OCI-LY7 (cell line): ENCODE data around the gene RTP5. TPM values are rescaled to one million over a fixed set of nuclear protein-coding genes. Genes with fewer than 3 reads are reported as not detected.

Source experiments
- BruUV-seq: library from RNA; stranded (reverse); fragments of 400-500 nt; replicated peaks from 2 replicates; lab custom pipeline; 2021; lab: Mats Ljungman, UMichigan
- CTCF ChIA-PET: fragments of 300-600 bp; sonication (Branson Sonifier 250); formaldehyde crosslinking; loops from one replicate; lab custom pipeline; 2022; ENCODE audit warnings: antibody characterized with exemption; ENCODE audit not compliant: unreplicated experiment; lab: Charles Lee
- POLR2A ChIA-PET: fragments of 300-600 bp; sonication (Branson Sonifier 250); formaldehyde crosslinking; loops from one replicate; lab custom pipeline; 2022; ENCODE audit warnings: antibody characterized with exemption; lab: Charles Lee
- DNase-seq: peaks from one replicate; pipeline ENCODE4 v3.0.0-alpha.2; 2015; ENCODE audit warnings: low spot score
- H2AFZ ChIP-seq: fragments of 200-600 bp; sonication (generic), shearing (Covaris generic); 2 replicates; pipeline ENCODE4 v1.6.1; 2014; ENCODE audit warnings: mild to moderate bottlenecking, antibody characterized with exemption, low read length, moderate library complexity
- H3K27ac ChIP-seq: fragments of 200-600 bp; sonication (generic); 2 replicates; pipeline ENCODE4 v1.5.1; 2014; ENCODE audit warnings: mixed run types, low read depth, mild to moderate bottlenecking, moderate library complexity, low read length, inconsistent platforms; ENCODE audit not compliant: poor library complexity, severe bottlenecking
- H3K36me3 ChIP-seq: fragments of 200-600 bp; sonication (generic); 2 replicates; pipeline ENCODE4 v1.6.1; 2014; ENCODE audit warnings: mild to moderate bottlenecking, antibody characterized with exemption, low read length, moderate library complexity, mixed read lengths; ENCODE audit not compliant: insufficient read depth
- H3K4me1 ChIP-seq: fragments of 200-600 bp; sonication (generic); 2 replicates; pipeline ENCODE4 v1.5.1; 2014; ENCODE audit warnings: mild to moderate bottlenecking, low read length; ENCODE audit not compliant: insufficient read depth, poor library complexity, severe bottlenecking
- H3K4me2 ChIP-seq: fragments of 200-600 bp; sonication (generic); 2 replicates; pipeline ENCODE4 v1.6.1; 2014; ENCODE audit warnings: mild to moderate bottlenecking, low read length
- H3K4me3 ChIP-seq: fragments of 200-600 bp; sonication (generic); 2 replicates; pipeline ENCODE4 v1.5.1; 2014; ENCODE audit warnings: mild to moderate bottlenecking, low read depth, low read length; ENCODE audit not compliant: poor library complexity, severe bottlenecking
- H3K79me2 ChIP-seq: fragments of 200-600 bp; sonication (generic); 2 replicates; pipeline ENCODE4 v1.6.1; 2016; ENCODE audit warnings: low read depth, mild to moderate bottlenecking, low read length, moderate library complexity, mixed read lengths; ENCODE audit not compliant: insufficient read depth
- H3K9me2 ChIP-seq: fragments of 200-600 bp; sonication (generic); 2 replicates; pipeline ENCODE4 v1.6.1; 2016; ENCODE audit warnings: mild to moderate bottlenecking, low read length, mixed read lengths; ENCODE audit not compliant: insufficient read depth
- H3K9me3 ChIP-seq: fragments of 200-600 bp; sonication (generic); 2 replicates; pipeline ENCODE4 v1.6.1; 2014; ENCODE audit warnings: mild to moderate bottlenecking, mixed run types, low read length, mixed read lengths
- H4K20me1 ChIP-seq: fragments of 200-600 bp; sonication (generic); 2 replicates; pipeline ENCODE4 v1.6.1; 2014; ENCODE audit warnings: mild to moderate bottlenecking, antibody characterized with exemption, low read length, moderate library complexity, mixed read lengths; ENCODE audit not compliant: insufficient read depth
- EZH2phosphoT487 ChIP-seq: fragments of 200-600 bp; sonication (generic); IDR thresholded peaks from 2 replicates; pipeline ENCODE4 v1.6.1; 2018; ENCODE audit warnings: low read depth, borderline replicate concordance, mild to moderate bottlenecking, mixed run types, antibody characterized with exemption, low read length, moderate library complexity, mixed read lengths
- intact Hi-C: fragments of 100-400 bp; cut with micrococcal nuclease; formaldehyde crosslinking; loops from one replicate; pipeline ENCODE4 v1.10.0; 2022; ENCODE audit not compliant: unreplicated experiment
- total RNA-seq, 2 experiments: library from RNA; depleted of rRNA in 1 of 2; stranded (reverse); fragments of >200 nt in 1 of 2; shearing (Covaris generic) in 1 of 2; gene quantifications; 2 replicates each; pipeline ENCODE4 v1.2.3, GENCODE V29; 2014 to 2022
- TF ChIP-seq, protein P1 (sequence below): fragments of 200-600 bp; sonication (generic); conservative IDR thresholded peaks from 2 replicates; pipeline ENCODE4 v1.5.1; 2014; ENCODE audit warnings: mild to moderate bottlenecking, antibody characterized with exemption, low read length, moderate library complexity, mixed read lengths

RTP5 gene
- total RNA-seq, 2 experiments from 2014 or later, result not detected

DNA sequence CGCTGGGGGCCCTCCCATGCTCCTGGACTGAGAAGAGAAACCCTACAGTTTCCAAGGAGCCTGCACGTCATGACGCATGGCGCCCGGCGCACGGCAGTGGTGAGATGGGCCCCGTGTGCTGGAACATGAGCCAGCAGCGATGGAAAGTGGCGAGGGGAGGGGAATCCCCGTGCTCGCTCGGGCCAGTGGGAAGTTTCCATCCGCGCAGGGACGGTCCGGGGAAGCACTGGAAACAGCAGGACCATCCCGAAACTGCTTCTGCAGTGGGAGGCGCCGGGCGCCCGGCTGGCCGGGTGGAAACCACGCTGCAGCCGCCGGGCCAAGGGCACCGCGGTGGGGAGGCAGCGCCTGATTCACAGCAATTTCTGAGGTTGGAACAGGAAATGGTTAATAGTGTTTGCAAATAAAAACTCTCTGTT, 6.0 kb upstream of the RTP5 start:
- peaks cover 14% of the 10 kb centered on the region for H3K4me1 ChIP-seq

DNA sequence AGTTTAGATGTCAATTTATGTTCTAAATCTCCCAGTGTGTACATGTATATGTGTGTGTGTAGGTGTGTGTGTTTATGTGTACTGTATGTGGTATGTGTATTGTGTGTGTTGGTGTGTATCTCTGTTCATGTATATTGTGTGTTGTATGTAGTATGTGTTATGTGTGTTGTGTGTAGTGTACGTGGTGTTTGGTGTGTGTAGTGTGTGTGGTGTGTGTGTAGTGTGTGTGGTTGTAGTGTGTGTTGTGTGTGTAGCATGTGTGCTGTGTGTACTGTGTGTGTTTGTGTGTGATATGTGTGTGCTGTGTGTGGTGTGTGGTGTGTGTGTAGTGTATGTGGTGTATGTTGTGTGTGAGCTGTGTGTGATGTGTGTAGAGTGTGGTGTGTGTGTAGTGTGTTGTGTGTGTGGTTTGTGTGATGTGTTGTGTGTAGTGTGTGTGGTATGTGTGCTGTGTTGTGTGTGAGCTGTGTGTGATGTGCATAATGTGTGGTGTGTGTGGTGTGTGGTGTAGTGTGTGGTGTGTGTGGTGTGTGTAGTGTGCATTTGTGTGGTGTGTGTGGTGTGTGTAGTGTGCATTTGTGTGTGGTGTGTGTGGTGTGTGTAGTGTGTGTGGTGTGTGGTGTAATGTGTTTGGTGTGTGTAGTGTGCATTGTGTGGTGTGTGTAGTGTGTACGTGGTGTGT, 5.2 kb upstream of the RTP5 start:
- no peak for TF ChIP-seq EZH2phosphoT487
- TF ChIP-seq, protein P1, sequence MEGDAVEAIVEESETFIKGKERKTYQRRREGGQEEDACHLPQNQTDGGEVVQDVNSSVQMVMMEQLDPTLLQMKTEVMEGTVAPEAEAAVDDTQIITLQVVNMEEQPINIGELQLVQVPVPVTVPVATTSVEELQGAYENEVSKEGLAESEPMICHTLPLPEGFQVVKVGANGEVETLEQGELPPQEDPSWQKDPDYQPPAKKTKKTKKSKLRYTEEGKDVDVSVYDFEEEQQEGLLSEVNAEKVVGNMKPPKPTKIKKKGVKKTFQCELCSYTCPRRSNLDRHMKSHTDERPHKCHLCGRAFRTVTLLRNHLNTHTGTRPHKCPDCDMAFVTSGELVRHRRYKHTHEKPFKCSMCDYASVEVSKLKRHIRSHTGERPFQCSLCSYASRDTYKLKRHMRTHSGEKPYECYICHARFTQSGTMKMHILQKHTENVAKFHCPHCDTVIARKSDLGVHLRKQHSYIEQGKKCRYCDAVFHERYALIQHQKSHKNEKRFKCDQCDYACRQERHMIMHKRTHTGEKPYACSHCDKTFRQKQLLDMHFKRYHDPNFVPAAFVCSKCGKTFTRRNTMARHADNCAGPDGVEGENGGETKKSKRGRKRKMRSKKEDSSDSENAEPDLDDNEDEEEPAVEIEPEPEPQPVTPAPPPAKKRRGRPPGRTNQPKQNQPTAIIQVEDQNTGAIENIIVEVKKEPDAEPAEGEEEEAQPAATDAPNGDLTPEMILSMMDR, result no peak
- no peak overlapping the region for H3K4me2 ChIP-seq
- H3K27ac ChIP-seq, result no peak overlapping the region
- H3K4me3 ChIP-seq, result no peak overlapping the region
- CTCF ChIA-PET, result no interaction called here
- no peaks in the 10 kb centered on the region for H4K20me1 ChIP-seq
- peaks cover 10% of the 10 kb centered on the region for H3K4me1 ChIP-seq
- DNase-seq, result no peak
- peaks cover 13% of the 10 kb centered on the region; the same call in 1 of the 2 replicates for H3K9me3 ChIP-seq
- POLR2A ChIA-PET, result no interaction called here
- no TSS peak for BruUV-seq
- no peaks in the 10 kb centered on the region for H3K36me3 ChIP-seq
- H3K9me2 ChIP-seq, result no peaks in the 10 kb centered on the region
- no peak overlapping the region for H2AFZ ChIP-seq
- no peaks in the 10 kb centered on the region for H3K79me2 ChIP-seq
- intact Hi-C loops, result no loop called here

More for the DNA sequence above, 6.0 kb upstream of the RTP5 start:
- ChIA-PET POLR2A (no interaction called here), CTCF (no interaction called here)
- Histone ChIP-seq H3K27ac (no peak overlapping the region), H3K9me3 (peaks cover 13% of the 10 kb centered on the region; the same call in 1 of the 2 replicates), H3K4me3 (no peak overlapping the region), H3K36me3 (no peaks in the 10 kb centered on the region), H2AFZ (no peak overlapping the region), H3K9me2 (no peaks in the 10 kb centered on the region), H4K20me1 (no peaks in the 10 kb centered on the region), H3K79me2 (no peaks in the 10 kb centered on the region), H3K4me2 (no peak overlapping the region)
- intact Hi-C loops, result no loop called here
- DNase-seq, result no peak
- BruUV-seq, result no TSS peak
- no peak for TF ChIP-seq EZH2phosphoT487
- TF ChIP-seq, protein P1, result no peak

DNA sequence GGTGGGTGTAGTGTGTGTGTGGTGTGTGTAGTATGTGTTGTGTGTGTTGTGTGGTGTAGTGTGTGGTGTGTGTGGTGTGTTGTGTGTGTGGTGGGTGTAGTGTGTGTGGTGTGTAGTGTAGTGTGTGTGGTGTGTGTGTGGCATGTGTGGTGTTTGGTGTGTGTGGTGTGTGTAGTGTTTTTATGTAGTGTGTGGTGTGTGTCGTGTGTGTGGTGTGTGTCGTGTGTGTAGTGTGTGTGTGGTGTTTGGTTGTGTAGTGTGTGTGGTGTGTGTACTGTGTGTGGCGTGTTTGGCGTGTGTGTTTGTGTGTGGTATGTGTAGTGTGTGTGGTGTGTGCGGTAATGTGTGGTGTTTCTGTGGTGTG, 4.7 kb upstream of the RTP5 start:
- no peak overlapping the region for H2AFZ ChIP-seq
- POLR2A ChIA-PET, result no interaction called here
- H3K27ac ChIP-seq, result no peak overlapping the region

More for the DNA sequence above, 4.7 kb upstream of the RTP5 start:
- no TSS peak for BruUV-seq
- Histone ChIP-seq H3K4me2 (no peak overlapping the region), H3K4me1 (peaks cover 4% of the 10 kb centered on the region), H3K36me3 (no peaks in the 10 kb centered on the region), H3K79me2 (no peaks in the 10 kb centered on the region), H3K9me3 (peaks cover 13% of the 10 kb centered on the region; the same call in 1 of the 2 replicates), H4K20me1 (no peaks in the 10 kb centered on the region), H3K9me2 (no peaks in the 10 kb centered on the region), H3K4me3 (no peak overlapping the region)
- CTCF ChIA-PET, result no interaction called here
- intact Hi-C loops, result no loop called here
- no peak for TF ChIP-seq EZH2phosphoT487
- TF ChIP-seq, protein P1, result no peak
- DNase-seq, result no peak
